ENCODE data around the gene OLFML2B.
A peak's percentile ranks its signal among the peaks of the same experiment; 100 is the strongest.
"Not testable (repeated sequence)": the region's sequence is repeated elsewhere in the genome, so short reads cannot be mapped to it uniquely, and the experiment has no call there.

OLFML2B gene

DNA sequence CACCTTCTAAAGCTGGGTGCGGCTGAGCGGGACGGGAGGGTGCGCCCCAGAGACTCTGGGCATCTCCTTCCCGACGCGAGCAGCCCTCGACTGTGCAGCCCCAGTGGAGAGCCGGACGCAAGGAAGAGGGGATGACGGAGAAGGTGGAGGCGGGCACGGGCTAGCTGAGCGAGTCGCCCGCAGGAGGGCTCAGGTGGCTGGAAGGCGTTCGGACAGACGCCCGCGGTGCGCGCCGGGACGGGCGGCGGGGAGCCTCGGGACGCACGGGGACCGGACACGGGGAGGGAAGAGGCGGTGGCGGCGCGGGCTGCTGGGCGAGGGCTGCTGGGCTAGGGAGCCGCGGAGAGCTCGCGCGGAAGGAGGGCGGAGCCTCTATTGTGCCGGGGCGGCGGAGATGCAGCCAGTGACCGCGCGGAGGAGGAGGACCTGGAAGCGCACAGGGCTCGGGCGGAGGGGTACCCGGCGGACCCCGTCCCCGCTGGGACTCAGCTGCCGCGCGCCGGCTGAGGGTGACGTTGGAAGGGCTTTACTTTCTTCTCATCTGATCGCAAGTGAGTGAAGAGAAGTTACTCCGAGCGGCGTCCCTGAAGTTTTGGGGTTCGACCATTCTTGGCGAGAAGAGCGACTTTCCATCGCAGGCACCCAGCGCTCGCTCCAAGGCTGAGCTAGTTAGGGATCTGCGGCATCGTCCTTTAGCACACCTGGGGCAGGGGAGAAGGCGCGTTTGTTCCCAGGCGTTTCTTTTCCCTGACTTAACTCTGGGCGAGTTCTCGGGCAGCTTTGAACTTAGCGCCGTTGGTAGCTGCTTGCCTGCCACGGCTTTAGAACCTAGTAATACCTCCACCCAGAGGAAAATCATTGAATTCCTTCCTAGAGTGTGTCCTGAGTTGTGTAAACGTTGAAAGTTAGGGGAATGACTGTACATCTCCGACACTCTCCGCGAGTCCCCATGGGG, at the start of gene OLFML2B:
OLFML2B (minus strand) TSS at position 323 of the 955 bp plus-strand sequence. CDS start 439 bp downstream, outside the sequence.
- DNase-seq (ENCODE audit: extremely low read depth in 1 of 2, low read depth in 1 of 2): peak in 1 of 2 donors; percentile 32

DNA sequence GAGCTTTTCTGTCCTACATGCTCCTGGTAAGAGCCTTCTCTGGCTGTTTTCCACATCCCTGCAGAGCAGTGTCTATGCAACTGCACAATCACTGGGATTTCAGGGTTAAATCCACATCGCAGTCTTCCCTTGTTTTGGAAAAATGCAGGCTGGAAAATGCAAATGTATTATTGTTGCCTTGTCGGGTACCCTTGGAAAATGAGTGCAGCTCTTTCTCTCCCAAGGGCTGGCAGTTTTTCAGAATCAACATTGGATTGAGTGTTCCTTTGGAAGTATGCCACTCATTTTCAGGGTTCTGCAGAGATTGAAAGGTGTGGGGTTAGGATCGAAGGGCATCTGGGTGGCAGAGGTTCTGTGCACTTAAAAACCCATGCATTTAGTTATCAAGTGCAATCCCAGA, 49.1 kb upstream of the OLFML2B start:
- DNase-seq (ENCODE audit: extremely low read depth in 1 of 2, low read depth in 1 of 2): no peak

DNA sequence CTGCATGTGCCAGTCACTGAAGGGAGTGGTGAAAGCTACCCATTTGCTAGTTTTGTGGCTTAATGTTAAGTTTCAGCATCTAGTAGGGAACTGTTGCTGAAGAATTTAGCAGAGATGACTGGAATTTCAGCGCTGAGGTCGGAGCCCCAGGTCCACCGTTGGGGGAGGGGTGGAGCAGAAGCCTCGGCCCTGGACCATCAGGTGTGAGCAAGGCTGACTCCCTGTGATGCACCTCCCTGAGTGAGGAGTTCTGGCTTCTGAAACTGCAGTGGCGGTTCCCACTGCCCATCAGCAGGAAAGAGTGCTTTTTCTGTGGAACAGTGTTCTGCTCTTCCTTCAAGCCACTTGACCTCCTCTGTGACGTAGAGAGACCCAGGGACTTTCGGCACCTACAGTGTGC, 47.2 kb upstream of the OLFML2B start:
- DNase-seq (ENCODE audit: extremely low read depth in 1 of 2, low read depth in 1 of 2): no peak

DNA sequence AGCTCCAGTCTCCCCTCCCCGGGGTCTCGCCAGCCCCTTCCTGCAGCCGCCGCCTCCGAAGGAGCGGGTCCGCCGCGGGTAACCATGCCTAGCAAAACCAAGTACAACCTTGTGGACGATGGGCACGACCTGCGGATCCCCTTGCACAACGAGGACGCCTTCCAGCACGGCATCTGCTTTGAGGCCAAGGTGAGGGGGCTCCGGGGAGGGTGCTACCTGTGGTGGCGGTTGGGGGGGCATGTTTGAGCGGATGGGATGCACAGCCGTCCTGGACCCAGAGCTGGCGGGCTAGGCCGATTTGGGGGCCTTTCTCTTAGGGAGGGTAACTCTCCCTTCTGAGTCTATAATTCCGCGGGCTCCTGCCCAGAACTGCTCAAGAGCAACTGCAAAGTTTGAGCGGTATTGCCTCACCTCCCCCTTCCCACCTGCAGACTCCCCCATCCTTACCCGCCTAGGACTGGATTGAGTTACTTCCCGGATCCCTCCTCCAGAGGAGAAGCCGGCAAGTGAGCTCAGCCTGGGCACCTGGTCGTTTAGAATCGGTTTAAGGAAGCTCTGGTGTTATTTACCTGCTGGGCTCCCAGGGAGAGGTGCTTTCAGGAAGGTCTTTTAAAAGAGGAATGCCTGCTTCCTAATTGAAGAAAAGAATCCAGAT, 46.6 kb upstream of the OLFML2B start:
- no peak for DNase-seq (ENCODE audit: extremely low read depth in 1 of 2, low read depth in 1 of 2)

DNA sequence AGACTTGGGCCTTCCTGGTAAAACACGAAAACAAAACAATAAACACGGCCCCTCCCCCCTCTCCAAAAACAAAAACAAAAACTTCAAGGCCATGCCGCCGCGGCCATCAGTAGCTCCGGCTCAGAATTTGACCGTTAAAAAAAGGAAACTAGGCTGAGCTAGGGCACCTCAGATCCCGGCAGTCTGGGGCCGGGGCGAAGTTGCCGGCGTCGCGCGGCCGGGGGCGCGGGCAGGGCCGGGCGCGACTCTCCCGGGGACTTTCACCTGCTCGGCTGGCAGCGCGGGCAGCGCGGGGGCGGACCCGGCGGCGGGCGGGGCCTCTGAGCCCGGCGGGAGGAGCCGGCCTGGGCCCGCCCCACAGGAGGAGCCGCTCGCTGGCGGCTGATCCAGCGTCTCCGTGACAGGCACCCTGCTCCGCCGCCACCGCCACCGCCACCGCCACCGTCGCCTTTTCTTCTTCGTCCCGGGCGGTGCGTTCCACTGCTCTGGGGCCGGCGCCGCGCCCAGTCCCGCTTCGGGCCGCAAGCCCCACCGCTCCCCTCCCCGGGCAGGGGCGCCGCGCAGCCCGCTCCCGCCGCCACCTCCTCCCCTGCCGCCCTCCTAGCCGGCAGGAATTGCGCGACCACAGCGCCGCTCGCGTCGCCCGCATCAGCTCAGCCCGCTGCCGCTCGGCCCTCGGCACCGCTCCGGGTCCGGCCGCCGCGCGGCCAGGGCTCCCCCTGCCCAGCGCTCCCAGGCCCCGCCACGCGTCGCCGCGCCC, 45.8 kb upstream of the OLFML2B start, which contains the start of gene NOS1AP:
NOS1AP (plus strand) TSS at position 358 of the 760 bp plus-strand sequence. CDS start 487 bp downstream, outside the sequence.
- DNase-seq (ENCODE audit: extremely low read depth in 1 of 2, low read depth in 1 of 2): peak; percentile 67 to 68

DNA sequence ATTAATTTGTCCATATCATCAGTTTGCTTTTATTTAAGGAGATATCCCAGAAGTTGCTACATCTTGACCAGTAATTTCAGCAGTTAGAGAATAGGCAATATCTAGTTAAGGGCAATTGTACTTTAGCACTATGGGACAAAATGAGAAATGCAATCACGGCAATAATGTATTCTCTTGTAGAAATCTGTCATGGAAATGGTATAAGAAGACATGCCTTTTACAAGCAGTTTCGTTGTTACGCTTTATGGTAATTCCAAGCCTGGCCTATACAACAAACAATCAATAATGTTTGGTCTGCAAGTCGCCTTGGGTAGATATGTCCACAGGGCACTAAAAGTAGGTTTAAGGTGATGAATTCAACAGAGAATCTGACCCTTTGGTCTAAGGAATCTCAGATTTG, 44.6 kb upstream of the OLFML2B start:
- no peak for DNase-seq (ENCODE audit: extremely low read depth in 1 of 2, low read depth in 1 of 2)

DNA sequence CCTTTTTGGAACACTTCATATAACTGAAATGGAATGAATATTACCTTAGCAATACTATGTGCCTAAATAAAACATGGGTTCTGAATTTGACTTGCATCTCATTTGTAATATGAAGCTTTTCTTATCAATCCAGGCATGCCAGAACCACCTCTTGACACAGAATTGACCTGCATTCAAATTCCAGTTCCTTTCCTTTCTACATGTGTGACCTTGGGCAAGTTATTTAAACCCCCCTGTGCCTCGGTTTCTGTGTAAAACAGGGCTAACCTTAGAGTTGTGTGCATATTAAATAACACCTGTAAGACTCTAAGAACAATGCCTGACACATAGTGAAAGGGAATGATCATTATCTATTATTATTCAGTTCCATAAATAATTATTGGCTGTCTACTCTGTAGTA, 43.8 kb upstream of the OLFML2B start:
- DNase-seq (ENCODE audit: extremely low read depth in 1 of 2, low read depth in 1 of 2): no peak

DNA sequence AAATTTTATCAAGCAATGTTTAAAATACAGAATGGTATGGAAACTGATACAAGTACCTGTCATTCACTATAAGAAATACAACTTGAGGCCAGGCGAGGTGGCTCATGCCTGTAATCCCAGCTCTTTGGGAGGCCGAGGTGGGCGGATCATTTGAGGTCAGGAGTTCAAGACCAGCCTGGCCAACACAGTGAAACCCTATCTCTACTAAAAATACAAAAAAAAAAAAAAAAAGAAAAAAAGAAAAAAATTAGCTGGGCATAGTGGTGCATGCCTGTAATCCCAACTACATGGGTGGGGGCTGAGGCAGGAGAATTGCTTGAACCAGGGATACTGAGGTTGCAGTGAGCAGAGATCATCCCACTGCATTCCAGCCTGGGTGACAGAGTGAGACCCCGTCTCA, 43.2 kb upstream of the OLFML2B start:
- not testable (repeated sequence) for DNase-seq (ENCODE audit: extremely low read depth in 1 of 2, low read depth in 1 of 2)

DNA sequence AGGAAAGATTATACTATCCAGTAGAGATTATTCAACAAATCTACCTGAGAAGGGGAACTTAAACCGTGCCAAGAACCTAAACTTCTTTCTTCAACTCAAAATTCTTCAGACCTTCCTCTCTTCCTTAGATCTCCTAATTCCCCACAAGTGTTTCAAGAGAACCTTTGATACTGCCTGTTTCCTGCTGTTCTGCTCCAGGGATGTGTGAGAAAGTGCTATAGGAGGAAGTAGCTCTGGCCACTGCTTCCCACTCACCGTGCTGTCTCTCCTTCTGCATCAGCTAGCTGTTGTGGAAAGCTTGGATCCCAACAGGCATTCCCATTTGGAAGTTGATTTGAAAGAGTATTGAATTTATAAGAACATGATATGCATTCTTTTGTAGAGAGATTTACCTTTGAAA, 41.3 kb upstream of the OLFML2B start:
- DNase-seq (ENCODE audit: extremely low read depth in 1 of 2, low read depth in 1 of 2): no peak

DNA sequence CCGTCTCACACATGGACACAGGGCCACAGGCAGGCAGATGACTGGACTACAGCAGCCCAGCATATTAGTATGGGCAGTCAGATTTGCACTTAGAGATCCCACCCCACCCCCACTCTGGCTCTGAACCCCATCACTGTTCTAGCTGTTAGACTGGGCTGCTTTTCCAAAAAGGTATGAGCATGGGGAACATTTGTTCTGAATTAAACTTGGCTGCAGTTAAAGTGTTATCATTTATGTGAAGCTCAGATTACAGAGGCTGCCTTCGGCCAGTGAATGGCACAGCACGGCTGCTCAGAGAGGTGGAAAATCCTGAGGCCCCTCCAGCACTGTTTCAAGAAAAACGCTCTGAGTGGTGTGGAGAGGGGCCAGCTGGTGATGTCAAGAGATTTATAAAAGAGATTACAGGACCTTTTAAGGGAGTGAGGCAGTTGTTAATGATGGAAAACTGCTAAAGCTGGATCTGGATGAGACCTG, 38.9 kb upstream of the OLFML2B start:
- DNase-seq (ENCODE audit: extremely low read depth in 1 of 2, low read depth in 1 of 2): no peak

DNA sequence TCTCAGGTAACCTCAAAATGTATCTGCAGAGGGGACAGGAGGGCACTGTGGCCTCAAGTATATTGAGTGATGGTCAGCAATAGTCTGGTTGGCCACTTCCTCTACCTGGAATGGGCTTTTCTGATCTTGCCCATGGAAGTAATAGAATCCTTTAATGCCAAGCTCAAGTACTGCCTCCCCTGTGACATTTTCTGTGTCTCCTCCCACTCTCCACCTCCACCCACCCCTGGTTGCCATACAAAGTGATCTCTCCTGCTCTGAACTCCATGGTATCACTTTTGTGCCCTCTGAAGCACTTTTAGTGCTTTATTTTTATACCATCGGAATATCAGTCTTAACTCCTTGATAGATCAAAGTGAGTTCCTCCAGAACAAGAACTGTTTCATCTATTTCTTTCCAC, 36.6 kb upstream of the OLFML2B start:
- DNase-seq (ENCODE audit: extremely low read depth in 1 of 2, low read depth in 1 of 2): no peak

DNA sequence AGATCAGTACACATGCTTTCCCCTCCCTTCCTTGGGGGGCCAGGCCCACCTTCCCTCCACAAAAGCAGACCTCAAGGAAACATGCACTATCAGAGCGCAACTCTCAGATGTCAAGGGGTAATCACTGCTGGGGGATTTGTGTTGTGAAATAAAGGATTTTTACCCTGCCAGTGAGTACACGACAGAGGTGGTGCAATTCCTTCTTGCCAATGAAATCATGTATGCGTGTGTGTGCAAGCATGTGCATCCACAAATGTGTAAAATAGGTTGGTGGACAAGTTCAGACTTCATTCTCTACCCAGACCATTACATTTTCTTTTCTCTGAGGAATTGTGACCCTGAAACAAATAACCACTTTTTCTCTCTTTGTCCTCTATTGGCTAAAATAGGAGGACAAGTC, 36.1 kb upstream of the OLFML2B start:
- no peak for DNase-seq (ENCODE audit: extremely low read depth in 1 of 2, low read depth in 1 of 2)

DNA sequence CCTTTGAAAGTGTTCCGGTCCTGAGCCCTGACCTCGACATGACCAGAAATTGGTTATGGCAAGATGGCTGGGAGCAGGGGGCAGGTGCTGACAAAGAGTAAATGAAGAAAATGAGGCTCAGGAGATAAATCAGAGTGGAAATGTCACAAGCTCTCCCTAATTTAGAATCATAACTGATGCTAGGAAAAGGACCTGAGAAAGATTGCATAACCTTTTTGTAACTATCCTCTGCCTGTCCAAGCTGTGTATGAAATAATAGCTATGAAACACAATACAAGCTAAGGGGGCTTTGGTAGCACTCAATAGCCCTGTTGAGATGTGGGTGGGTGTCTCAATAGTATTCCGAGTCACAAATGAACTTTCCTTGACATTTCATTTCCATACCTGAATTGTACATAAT, 32.9 kb upstream of the OLFML2B start:
- no peak for DNase-seq (ENCODE audit: extremely low read depth in 1 of 2, low read depth in 1 of 2)

DNA sequence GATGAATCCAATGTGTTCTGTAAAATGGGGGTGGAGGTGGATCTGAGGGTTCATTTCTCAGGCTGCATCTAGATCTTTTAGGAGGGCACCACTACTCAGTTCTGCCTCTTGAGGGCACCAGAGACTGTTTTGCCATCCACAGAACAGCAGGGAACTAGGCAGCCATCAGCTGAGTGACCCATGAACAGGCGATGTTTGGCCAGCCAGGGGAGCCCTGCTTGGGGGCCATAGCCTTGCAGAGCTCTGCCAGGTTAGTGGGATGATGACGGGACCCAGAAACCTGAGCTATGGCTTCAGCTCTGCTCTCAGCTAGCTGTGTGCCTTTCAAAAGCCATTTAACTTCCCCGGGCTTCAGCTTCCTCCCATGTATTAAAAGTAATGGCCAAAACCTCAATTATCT, 32.4 kb upstream of the OLFML2B start:
- peak in 1 of 2 donors; percentile 18 for DNase-seq (ENCODE audit: extremely low read depth in 1 of 2, low read depth in 1 of 2)

DNA sequence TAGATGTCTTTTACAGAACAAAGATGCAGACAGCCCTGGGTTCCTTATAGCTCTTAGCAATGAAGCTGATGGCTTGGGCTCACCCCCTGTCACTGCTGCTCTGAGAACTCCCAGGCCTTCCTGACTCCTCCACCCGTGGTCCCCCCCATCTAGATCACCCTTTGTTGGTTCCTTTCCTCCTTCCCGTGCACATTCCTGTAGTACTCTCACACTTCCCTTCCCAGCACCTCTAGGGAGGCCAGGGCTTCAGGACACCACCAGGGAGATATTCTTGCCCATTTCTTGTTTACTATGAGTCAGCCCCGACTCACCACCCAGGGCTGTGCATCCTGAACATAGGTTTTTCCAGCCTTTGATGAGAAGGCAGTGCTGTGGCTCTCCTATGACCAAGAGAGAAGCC, 31.4 kb upstream of the OLFML2B start:
- no peak for DNase-seq (ENCODE audit: extremely low read depth in 1 of 2, low read depth in 1 of 2)

DNA sequence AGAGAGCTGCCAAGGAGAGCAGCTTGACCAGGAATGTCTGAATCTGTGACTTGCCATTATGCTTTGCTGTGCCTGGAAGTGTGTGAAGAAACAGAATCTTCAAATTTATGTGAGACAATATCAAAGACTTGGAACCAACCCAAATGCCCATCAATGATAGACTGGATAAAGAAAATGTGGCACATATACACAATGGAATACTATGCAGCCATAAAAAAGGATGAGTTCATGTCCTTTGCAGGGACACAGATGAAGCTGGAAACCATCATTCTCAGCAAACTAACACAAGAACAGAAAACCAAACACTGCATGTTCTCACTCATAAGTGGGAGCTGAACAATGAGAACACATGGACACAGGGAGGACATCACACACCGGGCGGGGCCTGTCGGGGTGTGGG, 30.3 kb upstream of the OLFML2B start:
- not testable (repeated sequence) for DNase-seq (ENCODE audit: extremely low read depth in 1 of 2, low read depth in 1 of 2)

DNA sequence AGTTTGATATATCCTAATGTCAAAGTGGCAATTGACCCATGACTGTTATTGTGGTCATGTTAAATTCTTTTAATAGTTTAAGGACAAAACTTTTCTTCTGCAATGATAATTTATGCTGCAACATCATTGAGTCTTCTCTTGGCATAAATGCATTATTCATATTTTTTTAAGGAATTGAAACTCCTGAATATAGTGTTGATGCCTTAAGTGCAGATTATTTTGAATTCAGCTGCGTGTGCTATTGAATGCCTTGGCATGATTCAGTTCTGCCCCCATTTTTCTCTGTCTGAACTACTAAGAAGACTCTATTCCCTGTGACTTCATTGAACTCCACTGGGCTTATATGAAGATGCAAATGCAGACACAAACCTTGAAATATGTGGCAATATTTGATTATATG, 23.3 kb upstream of the OLFML2B start:
- DNase-seq (ENCODE audit: extremely low read depth in 1 of 2, low read depth in 1 of 2): no peak

DNA sequence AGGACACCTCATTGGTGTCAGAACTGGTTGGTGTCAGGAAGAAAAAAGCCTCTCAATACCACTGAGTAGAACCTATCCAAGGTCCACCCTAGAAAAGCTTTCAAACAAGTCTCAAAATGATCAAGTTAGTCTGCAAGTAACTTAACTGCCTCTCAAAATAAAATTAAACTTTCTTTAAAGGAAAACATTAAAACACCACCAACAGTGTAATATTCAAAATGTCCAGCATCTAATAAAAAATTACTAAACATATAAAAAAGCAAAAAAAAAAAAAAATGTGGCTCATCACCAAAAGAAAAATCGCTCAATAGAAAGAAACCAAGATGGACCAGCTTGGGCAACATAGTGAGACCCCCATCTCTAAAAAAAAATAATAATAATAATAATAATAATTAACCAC, 18.7 kb upstream of the OLFML2B start:
- DNase-seq (ENCODE audit: extremely low read depth in 1 of 2, low read depth in 1 of 2): no peak

DNA sequence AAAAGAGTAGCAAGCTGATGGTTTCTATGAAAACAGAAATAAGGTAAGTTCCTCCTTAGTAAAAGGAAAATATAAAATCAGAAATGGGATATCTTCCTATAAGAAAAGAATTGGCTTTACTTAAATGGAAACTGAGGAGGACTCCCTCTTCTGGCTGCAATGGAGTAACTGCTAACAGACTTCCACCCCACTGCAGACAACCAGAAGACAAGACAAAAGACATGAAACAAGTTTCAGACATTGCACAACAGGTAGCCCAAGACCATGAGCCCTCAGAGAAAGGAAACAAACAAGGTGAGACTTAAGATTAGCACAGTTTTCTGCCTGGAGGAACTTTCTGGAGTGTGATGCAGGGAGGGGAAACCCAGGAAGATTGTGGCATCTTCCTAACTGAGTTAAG, 17.0 kb upstream of the OLFML2B start:
- no peak for DNase-seq (ENCODE audit: extremely low read depth in 1 of 2, low read depth in 1 of 2)

DNA sequence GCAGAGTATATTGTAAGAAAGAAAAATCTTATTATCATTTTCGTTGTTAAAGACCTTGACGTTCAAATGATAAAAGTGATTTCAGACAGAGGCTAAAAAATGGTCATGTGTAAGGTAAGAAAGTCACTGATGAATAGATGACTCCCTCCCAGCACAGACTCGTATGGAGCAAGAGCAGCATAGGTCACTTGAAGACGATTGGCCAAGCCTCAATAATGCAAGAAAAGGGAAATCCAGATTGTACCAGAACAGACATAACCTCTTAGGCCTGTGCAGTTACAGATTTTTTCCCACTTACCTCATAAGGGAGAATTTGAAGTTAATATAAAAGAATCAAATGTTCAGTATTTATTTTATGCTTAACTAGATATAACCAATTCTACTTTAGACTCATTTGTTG, 16.3 kb upstream of the OLFML2B start:
- no peak for DNase-seq (ENCODE audit: extremely low read depth in 1 of 2, low read depth in 1 of 2)

DNA sequence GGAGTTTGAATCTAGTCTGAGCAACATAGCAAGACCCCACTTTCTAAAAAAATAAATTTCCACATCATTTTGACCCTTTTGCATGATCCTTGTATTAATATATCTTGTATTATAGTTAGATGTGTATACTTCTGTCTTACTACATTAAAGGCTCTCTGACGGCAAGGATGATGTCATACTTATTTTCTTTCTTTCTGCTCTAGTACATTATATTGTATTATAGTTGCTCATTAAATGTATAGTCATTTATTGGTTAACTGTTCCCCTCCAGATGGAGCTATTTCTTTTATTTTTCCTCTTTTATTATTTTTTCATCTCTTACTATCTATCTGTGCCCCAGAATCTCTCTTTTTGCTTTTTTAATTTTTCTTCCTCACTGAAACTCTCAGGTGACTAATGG, 15.0 kb upstream of the OLFML2B start:
- no peak for DNase-seq (ENCODE audit: extremely low read depth in 1 of 2, low read depth in 1 of 2)
